HG03159 (cell line): Measurements from ENCODE around the gene VTN.
A peak's percentile ranks its signal among the peaks of the same experiment; 100 is the strongest.
"Not testable (repeated sequence)": the region's sequence is repeated elsewhere in the genome, so short reads cannot be mapped to it uniquely, and the experiment has no call there.

Experiments
- ATAC-seq: cut with Tn5 transposase; IDR thresholded peaks from one replicate; pipeline ENCODE4 v1.9.1; 2021; ENCODE audit warnings: mild to moderate bottlenecking, moderate library complexity; ENCODE audit not compliant: unreplicated experiment

VTN gene

GRCh38 chr17:28343491-28343932 is 26.6 kb downstream of the VTN start:
- no peak for ATAC-seq

GRCh38 chr17:28342313-28342712 is 27.8 kb downstream of the VTN start:
- no peak for ATAC-seq

GRCh38 chr17:28341516-28341915 is 28.6 kb downstream of the VTN start:
- ATAC-seq, result no peak

GRCh38 chr17:28340374-28340773 is 29.7 kb downstream of the VTN start:
- ATAC-seq, result no peak

- ATAC-seq, result no peak
Observed at GRCh38 chr17:28339431-28339830, 30.7 kb downstream of the VTN start.

GRCh38 chr17:28338769-28339212 is 31.3 kb downstream of the VTN start:
- not testable (repeated sequence) for ATAC-seq

- ATAC-seq, result no peak
Observed at GRCh38 chr17:28338056-28338768, 31.9 kb downstream of the VTN start.

- ATAC-seq, result no peak
Observed at GRCh38 chr17:28335959-28336871, 33.9 kb downstream of the VTN start.

GRCh38 chr17:28335201-28335958 is 34.7 kb downstream of the VTN start, which contains the start of the genes IFT20 and TNFAIP1:
Gene IFT20 (minus strand): TSS chr17:28335472. CDS start chr17:28331985, 3,487 bp downstream.
Gene TNFAIP1 (plus strand): TSS chr17:28335761. CDS start chr17:28339522, 3,761 bp downstream.
- ATAC-seq, result peak; percentile 91

GRCh38 chr17:28334666-28335200 is 35.4 kb downstream of the VTN start:
- peak; percentile 4 for ATAC-seq

- ATAC-seq, result no peak
Observed at GRCh38 chr17:28334171-28334570, 35.9 kb downstream of the VTN start.

- ATAC-seq, result no peak
Observed at GRCh38 chr17:28333083-28333746, 36.9 kb downstream of the VTN start.

GRCh38 chr17:28331891-28332420 is 38.2 kb downstream of the VTN start:
- no peak for ATAC-seq

GRCh38 chr17:28330671-28331070 is 39.4 kb downstream of the VTN start:
- ATAC-seq, result no peak

- ATAC-seq, result no peak
Observed at GRCh38 chr17:28328325-28328724, 41.8 kb downstream of the VTN start.

GRCh38 chr17:28327709-28328108 is 42.4 kb downstream of the VTN start:
- ATAC-seq, result no peak

- no peak for ATAC-seq
Observed at GRCh38 chr17:28327031-28327607, 43.0 kb downstream of the VTN start.

GRCh38 chr17:28326114-28326513 is 44.0 kb downstream of the VTN start:
- ATAC-seq, result no peak

GRCh38 chr17:28325211-28325610 is 44.9 kb downstream of the VTN start:
- ATAC-seq, result no peak
